Measurements from ENCODE around the gene SEZ6.

SEZ6 gene

GRCh38 chr17:28925912-28926365 lies 79.9 kb downstream of the SEZ6 start:
- peaks cover 4 to 91% (median 18%) of the 10 kb centered on the region in 11 experiments; a peak in 19 of 22 replicates for H4K20me1 ChIP-seq
- H3K9ac ChIP-seq = peak overlapping the region; percentile 50 to 78 (median 72); a peak in 21 of 22 replicates
- H3K4me2 ChIP-seq = peak overlapping the region; percentile 66 to 97 (median 86)
- H3K27ac ChIP-seq = peak overlapping the region; percentile 56 to 92 (median 86); a peak in 21 of 22 replicates
- peaks cover 47 to 75% (median 63%) of the 10 kb centered on the region in 10 experiments for H3K4me1 ChIP-seq
- no peaks in the 10 kb centered on the region for H3K27me3 ChIP-seq
- H3K9me3 ChIP-seq (replicated peaks in 1 of 11) = peaks cover 0 to 27% (median 14%) of the 10 kb centered on the region in 11 experiments; a peak in 19 of 22 replicates
- TF ChIP-seq Cebpa-rat (IDR thresholded peaks at IDR 0.05) = peak in 8 of 11 experiments; percentile 61 to 85 (median 82); a peak in 13 of 22 replicates
- peak overlapping the region in 9 of 10 experiments; percentile 3 to 60 (median 38); a peak in 10 of 20 replicates for H3K4me3 ChIP-seq
- H3K36me3 ChIP-seq = peaks cover 67 to 92% (median 86%) of the 10 kb centered on the region in 11 experiments

GRCh38 chr17:28920201-28920600 lies 85.6 kb downstream of the SEZ6 start:
- H3K36me3 ChIP-seq = peaks cover 92 to 100% (median 100%) of the 10 kb centered on the region in 11 experiments
- no peaks in the 10 kb centered on the region for H3K9me3 ChIP-seq (replicated peaks in 1 of 11)
- no peak overlapping the region for H3K4me3 ChIP-seq
- peak overlapping the region in 2 of 11 experiments; percentile 4 to 29; a peak in 2 of 22 replicates for H3K27ac ChIP-seq
- peaks cover 11 to 80% (median 24%) of the 10 kb centered on the region in 11 experiments; a peak in 17 of 22 replicates for H4K20me1 ChIP-seq
- peaks cover 2 to 55% (median 20%) of the 10 kb centered on the region in 10 experiments; a peak in 19 of 20 replicates for H3K4me1 ChIP-seq
- no peak overlapping the region; a peak in 2 of 22 replicates for H3K9ac ChIP-seq
- no peak overlapping the region for H3K4me2 ChIP-seq
- no peak for TF ChIP-seq Cebpa-rat (IDR thresholded peaks at IDR 0.05)
- H3K27me3 ChIP-seq = no peaks in the 10 kb centered on the region

GRCh38 chr17:28918295-28918694 lies 87.5 kb downstream of the SEZ6 start:
- Histone ChIP-seq H4K20me1 (peaks cover 11 to 72% (median 27%) of the 10 kb centered on the region in 11 experiments; a peak in 17 of 22 replicates), H3K9me3 (replicated peaks in 1 of 11) (no peaks in the 10 kb centered on the region), H3K27me3 (no peaks in the 10 kb centered on the region), H3K4me1 (peaks cover 0 to 36% (median under 1%) of the 10 kb centered on the region in 10 experiments; a peak in 9 of 20 replicates), H3K4me2 (peak overlapping the region in 2 of 11 experiments; percentile 49 to 69; a peak in 4 of 22 replicates), H3K27ac (peak overlapping the region in 4 of 11 experiments; percentile 3 to 51 (median 29); a peak in 5 of 22 replicates), H3K9ac (peak overlapping the region in 3 of 11 experiments; percentile 17 to 70 (median 46); a peak in 5 of 22 replicates), H3K4me3 (no peak overlapping the region), H3K36me3 (peaks cover 94 to 100% (median 100%) of the 10 kb centered on the region in 11 experiments)
- no peak for TF ChIP-seq Cebpa-rat (IDR thresholded peaks at IDR 0.05)

GRCh38 chr17:28917465-28917864 lies 88.4 kb downstream of the SEZ6 start:
- H3K4me1 ChIP-seq = peaks cover 0 to 33% (median 0%) of the 10 kb centered on the region in 10 experiments; a peak in 7 of 20 replicates
- peak overlapping the region in 9 of 11 experiments; percentile 0 to 51 (median 14); a peak in 10 of 22 replicates for H3K27ac ChIP-seq
- peak overlapping the region in 6 of 11 experiments; percentile 1 to 70 (median 18); a peak in 6 of 22 replicates for H3K9ac ChIP-seq
- H3K4me3 ChIP-seq = no peak overlapping the region
- no peaks in the 10 kb centered on the region for H3K9me3 ChIP-seq (replicated peaks in 1 of 11)
- no peak for TF ChIP-seq Cebpa-rat (IDR thresholded peaks at IDR 0.05)
- H3K36me3 ChIP-seq = peaks cover 94 to 100% (median 100%) of the 10 kb centered on the region in 11 experiments
- peaks cover 11 to 72% (median 30%) of the 10 kb centered on the region in 11 experiments; a peak in 18 of 22 replicates for H4K20me1 ChIP-seq
- no peaks in the 10 kb centered on the region for H3K27me3 ChIP-seq
- H3K4me2 ChIP-seq = peak overlapping the region in 2 of 11 experiments; percentile 49 to 69; a peak in 4 of 22 replicates

GRCh38 chr17:28917029-28917428 lies 88.8 kb downstream of the SEZ6 start:
- H3K27ac ChIP-seq = peak overlapping the region in 5 of 11 experiments; percentile 0 to 51 (median 33); a peak in 6 of 22 replicates
- peak overlapping the region in 1 of 11 experiments; percentile 69; a peak in 2 of 22 replicates for H3K4me2 ChIP-seq
- no peak overlapping the region for H3K4me3 ChIP-seq
- H3K9me3 ChIP-seq (replicated peaks in 1 of 11) = no peaks in the 10 kb centered on the region
- peaks cover 11 to 73% (median 34%) of the 10 kb centered on the region in 11 experiments; a peak in 18 of 22 replicates for H4K20me1 ChIP-seq
- H3K36me3 ChIP-seq = peaks cover 95 to 100% (median 100%) of the 10 kb centered on the region in 11 experiments
- peak overlapping the region in 5 of 11 experiments; percentile 4 to 70 (median 20); a peak in 5 of 22 replicates for H3K9ac ChIP-seq
- no peaks in the 10 kb centered on the region for H3K27me3 ChIP-seq
- no peak for TF ChIP-seq Cebpa-rat (IDR thresholded peaks at IDR 0.05)
- peaks cover 0 to 33% (median 0%) of the 10 kb centered on the region in 10 experiments; a peak in 7 of 20 replicates for H3K4me1 ChIP-seq

GRCh38 chr17:28916302-28916934 lies 89.4 kb downstream of the SEZ6 start:
- peaks cover 11 to 79% (median 39%) of the 10 kb centered on the region in 11 experiments; a peak in 18 of 22 replicates for H4K20me1 ChIP-seq
- H3K4me3 ChIP-seq = no peak overlapping the region
- H3K9me3 ChIP-seq (replicated peaks in 1 of 11) = no peaks in the 10 kb centered on the region
- H3K27me3 ChIP-seq = no peaks in the 10 kb centered on the region
- no peak overlapping the region for H3K4me2 ChIP-seq
- H3K27ac ChIP-seq = peak overlapping the region in 1 of 11 experiments; percentile 0; a peak in 2 of 22 replicates
- H3K9ac ChIP-seq = no peak overlapping the region
- H3K4me1 ChIP-seq = peaks cover 0 to 33% (median 0%) of the 10 kb centered on the region in 10 experiments; a peak in 7 of 20 replicates
- H3K36me3 ChIP-seq = peaks cover 95 to 100% (median 100%) of the 10 kb centered on the region in 11 experiments
- no peak for TF ChIP-seq Cebpa-rat (IDR thresholded peaks at IDR 0.05)

GRCh38 chr17:28912938-28913333 lies 92.9 kb downstream of the SEZ6 start:
- no peak overlapping the region for H3K4me3 ChIP-seq
- peaks cover 0 to 16% (median 0%) of the 10 kb centered on the region in 10 experiments; a peak in 5 of 20 replicates for H3K4me1 ChIP-seq
- no peaks in the 10 kb centered on the region for H3K27me3 ChIP-seq
- TF ChIP-seq Cebpa-rat (IDR thresholded peaks at IDR 0.05) = no peak
- peaks cover 11 to 84% (median 46%) of the 10 kb centered on the region in 11 experiments; a peak in 18 of 22 replicates for H4K20me1 ChIP-seq
- no peak overlapping the region for H3K4me2 ChIP-seq
- no peaks in the 10 kb centered on the region for H3K9me3 ChIP-seq (replicated peaks in 1 of 11)
- H3K36me3 ChIP-seq = peaks cover 99 to 100% (median 100%) of the 10 kb centered on the region in 11 experiments
- H3K9ac ChIP-seq = no peak overlapping the region
- no peak overlapping the region for H3K27ac ChIP-seq

- no peak overlapping the region for H3K9ac ChIP-seq
- no peak overlapping the region for H3K27ac ChIP-seq
- H3K4me2 ChIP-seq = no peak overlapping the region
- no peaks in the 10 kb centered on the region for H3K27me3 ChIP-seq
- no peaks in the 10 kb centered on the region for H3K9me3 ChIP-seq (replicated peaks in 1 of 11)
- H3K4me1 ChIP-seq = peaks cover 0 to 11% (median 0%) of the 10 kb centered on the region in 10 experiments; a peak in 4 of 20 replicates
- H3K36me3 ChIP-seq = peaks cover 99 to 100% (median 100%) of the 10 kb centered on the region in 11 experiments
- peaks cover 8 to 78% (median 46%) of the 10 kb centered on the region in 11 experiments; a peak in 19 of 22 replicates for H4K20me1 ChIP-seq
- no peak for TF ChIP-seq Cebpa-rat (IDR thresholded peaks at IDR 0.05)
- H3K4me3 ChIP-seq = no peak overlapping the region
Measured at GRCh38 chr17:28912281-28912937, 93.4 kb downstream of the SEZ6 start.

Measured in BLaER1 treated with 17β-estradiol and CSF1 and Interleukin-3, amounts not matched to agents 10 nM and 100 nM (cell line).